ENCODE data around the gene DNAJC5. TPM values are rescaled to one million over a fixed set of nuclear protein-coding genes. Genes with fewer than 3 reads are reported as not detected.
A peak's percentile ranks its signal among the peaks of the same experiment; 100 is the strongest.
"Not testable (repeated sequence)": the region's sequence is repeated elsewhere in the genome, so short reads cannot be mapped to it uniquely, and the experiment has no call there.

The DNAJC5 gene
- total RNA-seq, 1 donor from 2014 or later = 46.4 TPM

- DNase-seq (ENCODE audit: low read depth) = no peak
Observed at GRCh38 chr20:63973636-63974401, 78.9 kb downstream of the DNAJC5 start.

DNA sequence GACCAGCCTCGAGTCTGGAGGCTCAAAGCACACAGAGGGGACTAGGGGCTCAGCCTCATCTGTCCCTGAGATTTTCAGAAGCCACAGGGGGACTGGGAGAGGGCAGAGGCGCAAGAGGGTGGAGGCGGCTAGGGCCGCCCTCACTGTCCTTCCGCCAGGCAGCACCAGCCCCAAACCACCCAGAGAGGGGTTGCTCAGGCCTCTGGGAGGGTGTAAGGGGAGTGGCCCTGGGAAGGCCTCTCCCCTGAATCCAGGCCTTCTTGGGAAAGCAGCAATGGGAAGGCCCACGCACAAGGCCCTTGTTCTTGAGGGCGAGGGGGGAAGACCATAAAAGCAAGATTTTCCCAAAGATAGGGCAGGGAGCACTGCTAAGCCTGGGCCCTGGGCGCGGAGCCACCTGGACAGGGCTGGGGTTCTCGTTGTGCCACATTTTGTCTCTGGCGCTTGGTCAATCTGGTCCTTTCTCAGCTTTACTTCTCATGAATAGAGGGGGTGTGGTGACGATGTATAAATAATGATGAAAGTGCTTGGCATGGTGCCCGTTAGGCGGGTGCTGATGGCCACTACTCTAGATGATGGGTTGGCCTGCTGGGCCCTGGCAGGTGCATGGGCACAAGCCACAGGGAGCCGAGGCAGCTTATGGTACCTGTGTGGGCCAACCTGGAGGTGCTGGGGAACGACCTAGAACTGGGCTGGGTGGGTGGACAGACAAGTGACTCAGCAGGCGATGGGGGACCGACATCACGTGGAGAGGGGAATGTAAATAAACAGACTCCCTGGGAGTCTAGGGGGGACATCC, 79.7 kb downstream of the DNAJC5 start:
- no peak overlapping the region for H3K4me3 ChIP-seq (ENCODE audit: low read depth, low read length)
- no peak for DNase-seq (ENCODE audit: low read depth)

More at GRCh38 chr20:63973636-63974401, 78.9 kb downstream of the DNAJC5 start:
- H3K4me3 ChIP-seq (ENCODE audit: low read depth, low read length) = peak overlapping the region; percentile 47
- TF ChIP-seq, protein P1, sequence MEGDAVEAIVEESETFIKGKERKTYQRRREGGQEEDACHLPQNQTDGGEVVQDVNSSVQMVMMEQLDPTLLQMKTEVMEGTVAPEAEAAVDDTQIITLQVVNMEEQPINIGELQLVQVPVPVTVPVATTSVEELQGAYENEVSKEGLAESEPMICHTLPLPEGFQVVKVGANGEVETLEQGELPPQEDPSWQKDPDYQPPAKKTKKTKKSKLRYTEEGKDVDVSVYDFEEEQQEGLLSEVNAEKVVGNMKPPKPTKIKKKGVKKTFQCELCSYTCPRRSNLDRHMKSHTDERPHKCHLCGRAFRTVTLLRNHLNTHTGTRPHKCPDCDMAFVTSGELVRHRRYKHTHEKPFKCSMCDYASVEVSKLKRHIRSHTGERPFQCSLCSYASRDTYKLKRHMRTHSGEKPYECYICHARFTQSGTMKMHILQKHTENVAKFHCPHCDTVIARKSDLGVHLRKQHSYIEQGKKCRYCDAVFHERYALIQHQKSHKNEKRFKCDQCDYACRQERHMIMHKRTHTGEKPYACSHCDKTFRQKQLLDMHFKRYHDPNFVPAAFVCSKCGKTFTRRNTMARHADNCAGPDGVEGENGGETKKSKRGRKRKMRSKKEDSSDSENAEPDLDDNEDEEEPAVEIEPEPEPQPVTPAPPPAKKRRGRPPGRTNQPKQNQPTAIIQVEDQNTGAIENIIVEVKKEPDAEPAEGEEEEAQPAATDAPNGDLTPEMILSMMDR (conservative IDR thresholded peaks at IDR 0.05; ENCODE audit: low read depth, low read length) = peak; percentile 96

GRCh38 chr20:63976511-63976910, 81.6 kb downstream of the DNAJC5 start:
- DNase-seq (ENCODE audit: low read depth); H3K4me3 ChIP-seq (ENCODE audit: low read depth, low read length): not testable (repeated sequence)

More for the DNA sequence above, 79.7 kb downstream of the DNAJC5 start:
- TF ChIP-seq, protein P1 (conservative IDR thresholded peaks at IDR 0.05; ENCODE audit: low read depth, low read length) = no peak

- TF ChIP-seq, protein P1 (conservative IDR thresholded peaks at IDR 0.05; ENCODE audit: low read depth, low read length) = no peak
- no peak for DNase-seq (ENCODE audit: low read depth)
- no peak overlapping the region for H3K4me3 ChIP-seq (ENCODE audit: low read depth, low read length)
Observed at GRCh38 chr20:63976980-63977738, 82.2 kb downstream of the DNAJC5 start.

DNA sequence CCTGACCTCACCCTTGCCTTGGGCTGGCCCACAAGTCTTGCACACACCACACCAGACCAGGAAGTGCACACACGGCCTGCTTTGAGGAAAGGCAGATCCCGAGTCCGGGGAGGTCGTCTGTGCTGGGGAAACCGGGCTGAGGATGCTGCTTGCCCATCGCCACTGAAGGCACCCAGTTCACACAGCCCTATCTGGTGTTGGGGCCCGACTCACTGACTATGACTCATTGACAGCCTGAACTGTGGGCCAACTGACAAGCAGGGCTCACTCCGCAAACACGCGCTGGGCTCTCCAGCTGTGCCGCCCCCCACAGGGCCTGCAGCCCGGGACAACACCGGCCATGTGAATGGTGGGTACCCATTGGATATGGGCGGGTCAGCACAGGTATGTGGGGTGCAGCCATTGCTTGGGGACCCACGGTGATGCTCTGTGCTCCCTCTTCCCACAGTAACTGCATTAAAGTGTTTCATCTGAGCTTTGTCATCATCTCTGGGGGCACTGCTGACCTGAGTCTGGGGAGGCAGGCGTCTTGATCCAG, 82.9 kb downstream of the DNAJC5 start:
- H3K4me3 ChIP-seq (ENCODE audit: low read depth, low read length) = peak overlapping the region; percentile 94
- no peak for DNase-seq (ENCODE audit: low read depth)
- TF ChIP-seq, protein P1 (conservative IDR thresholded peaks at IDR 0.05; ENCODE audit: low read depth, low read length) = no peak

DNA sequence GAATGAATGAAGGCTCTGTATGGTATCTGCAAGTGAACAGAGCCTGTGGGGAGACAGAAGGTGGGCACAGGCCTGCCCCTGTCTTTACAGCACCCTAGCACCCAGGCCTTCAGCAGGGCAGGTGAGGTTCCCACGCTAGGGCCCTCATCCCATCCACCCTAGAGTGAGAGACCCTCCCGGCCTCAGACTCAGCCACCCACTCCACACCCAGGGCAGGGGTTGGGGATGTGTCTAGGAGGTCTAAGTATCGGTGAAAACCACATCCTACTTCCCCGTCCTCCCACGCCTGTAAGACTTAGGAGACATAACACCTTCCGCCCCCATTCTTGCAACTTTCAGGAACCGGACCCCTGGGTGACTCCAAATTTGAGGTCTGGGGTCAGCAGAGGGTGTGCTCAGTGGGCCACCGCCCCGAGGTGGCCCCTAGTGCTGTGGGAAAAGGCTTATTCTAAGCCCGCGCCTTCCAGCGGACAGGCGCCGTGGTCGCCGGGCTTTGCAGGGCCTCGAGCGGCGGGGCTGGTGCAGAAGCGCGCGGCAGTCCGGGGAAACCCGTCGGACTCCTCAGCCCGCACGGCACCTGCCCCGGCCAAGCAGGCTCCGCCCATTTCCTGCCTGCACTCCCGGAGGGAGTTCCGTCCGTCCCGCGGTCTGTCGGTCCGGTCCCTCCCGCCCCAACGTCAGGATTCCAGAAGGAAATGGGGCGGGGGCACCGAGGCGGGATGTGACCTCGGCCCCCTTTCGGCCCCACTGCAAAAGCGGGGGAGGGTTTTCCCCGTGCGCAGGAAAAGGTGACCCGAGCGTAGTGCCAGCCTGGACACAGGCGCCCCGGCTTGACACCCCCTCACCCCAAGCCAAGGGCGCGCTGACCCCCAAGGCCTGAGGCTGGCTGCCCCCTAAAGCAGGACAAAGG, 83.6 kb downstream of the DNAJC5 start:
- H3K4me3 ChIP-seq (ENCODE audit: low read depth, low read length) = peak overlapping the region; percentile 94
- TF ChIP-seq, protein P1 (conservative IDR thresholded peaks at IDR 0.05; ENCODE audit: low read depth, low read length) = no peak
- DNase-seq (ENCODE audit: low read depth) = no peak
